Lung (tissue), 12 donors: ENCODE data around the gene PCDHGC5. TPM values are rescaled to one million over a fixed set of nuclear protein-coding genes. Genes with fewer than 3 reads are reported as not detected.

ENCODE experiments used
- ATAC-seq: fragments of 200-7000 bp; cut with Tn5 transposase; one replicate; pipeline ENCODE4 v1.9.1; 2020; ENCODE audit warnings: moderate number of reproducible peaks; ENCODE audit not compliant: insufficient read depth, low FRiP score
- DNase-seq, 3 donors: peaks; one replicate each; pipeline ENCODE4 v3.0.0-alpha.2; 2013 to 2017
- H3K27ac ChIP-seq, 2 donors: one replicate each; pipeline ENCODE4 v1.5.1; 2013; ENCODE audit warnings: mild to moderate bottlenecking in 2 of 2, moderate library complexity in 2 of 2, control low read depth in 1 of 2, inconsistent platforms in 1 of 2, low read depth in 1 of 2, low read length in 1 of 2
- H3K27me3 ChIP-seq, 3 donors: one replicate each; pipeline ENCODE4 v1.5.1; 2013; ENCODE audit warnings: low read length in 2 of 3; ENCODE audit not compliant: control insufficient read depth in 3 of 3, insufficient read depth in 3 of 3
- H3K36me3 ChIP-seq, 4 donors: one replicate each; pipeline ENCODE4 v1.5.1; 2013; ENCODE audit warnings: low read length in 4 of 4, mild to moderate bottlenecking in 1 of 4, moderate library complexity in 1 of 4; ENCODE audit not compliant: control insufficient read depth in 4 of 4, insufficient read depth in 4 of 4
- H3K4me1 ChIP-seq, 5 donors: one replicate each; pipeline ENCODE4 v1.5.1; 2013; ENCODE audit warnings: low read length in 5 of 5, mild to moderate bottlenecking in 2 of 5, moderate library complexity in 1 of 5; ENCODE audit not compliant: control insufficient read depth in 5 of 5, insufficient read depth in 5 of 5
- H3K4me3 ChIP-seq: one replicate; pipeline ENCODE4 v1.5.1; 2013; ENCODE audit warnings: mild to moderate bottlenecking, control low read depth, moderate library complexity
- H3K9ac ChIP-seq, 2 donors: one replicate each; pipeline ENCODE4 v1.5.1; 2013; ENCODE audit warnings: low read length in 2 of 2, control low read depth in 1 of 2; ENCODE audit not compliant: insufficient read depth in 1 of 2
- H3K9me3 ChIP-seq, 4 donors: one replicate each; pipeline ENCODE4 v1.5.1; 2013; ENCODE audit warnings: low read length in 3 of 4, mild to moderate bottlenecking in 1 of 4, moderate library complexity in 1 of 4; ENCODE audit not compliant: control insufficient read depth in 4 of 4, insufficient read depth in 3 of 4
- CTCF ChIP-seq: IDR thresholded peaks from 2 replicates; pipeline ENCODE4 v1.5.1; 2012; ENCODE audit warnings: mild to moderate bottlenecking; ENCODE audit errors: control extremely low read depth, extremely low read depth
- WGBS, 2 donors: extraction: QIAGEN DNeasy Blood & Tissue Kit; methylation state at CpG; one replicate each; pipeline ENCODE4 v1.1.7; 2013; 5-methylcytosine and 5-hydroxymethylcytosine counted together
- polyA plus RNA-seq, 2 donors: library from polyadenylated mRNA; stranded (reverse); fragments of 200-250 nt; gene quantifications; one replicate each; pipeline ENCODE4 v1.2.1, GENCODE V29; 2013
- total RNA-seq, 2 donors: library from RNA; depleted of rRNA in 1 of 2; stranded (reverse); fragments of >200 nt in 1 of 2; gene quantifications; one replicate each; pipeline ENCODE4 v1.2.1, GENCODE V29; 2014 to 2021
- donor health status: control.
- donor health status: control.
- donor health status: Bipolar disorder and iron deficiency.
- donor health status: healthy.
- donor health status: DM: yes; HTN: yes; CAD: no.

The PCDHGC5 gene
- total and polyA plus RNA-seq, 4 donors, result 0.14 to 5.1 (median 1.5) TPM

DNA sequence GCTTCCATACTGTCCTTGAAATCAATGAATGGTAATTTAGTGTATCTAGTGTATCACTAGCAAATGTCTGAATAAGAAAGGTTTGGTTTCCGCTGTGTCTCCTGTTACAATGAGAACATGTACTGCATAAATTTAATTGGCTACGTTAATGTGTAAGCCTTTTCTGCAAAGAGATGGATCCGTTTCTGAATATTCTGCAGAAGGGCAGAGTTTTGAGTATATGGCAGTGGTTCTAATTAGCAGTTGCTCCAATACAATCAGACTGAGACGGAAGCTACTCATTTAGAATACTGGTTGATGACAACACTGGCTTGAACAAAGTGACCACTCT, 4.6 kb upstream of the PCDHGC5 start:
- Histone ChIP-seq H3K4me3 (no peak overlapping the region), H3K9ac (no peak overlapping the region), H3K27ac (no peak overlapping the region), H3K4me1 (peaks cover 3 to 50% (median 16%) of the 10 kb centered on the region in 5 donors), H3K27me3 (peaks cover 0 to 34% (median 0%) of the 10 kb centered on the region in 3 donors), H3K36me3 (peaks cover 0 to 20% (median 14%) of the 10 kb centered on the region in 4 donors), H3K9me3 (peaks cover 0 to 15% (median 0%) of the 10 kb centered on the region in 4 donors)
- TF ChIP-seq CTCF, result no peak
- ATAC-seq (no peak), DNase-seq (no peak)
- WGBS, 2 donors, result 25 to 29% methylated on average over 4 of the region's 4 CpGs

DNA sequence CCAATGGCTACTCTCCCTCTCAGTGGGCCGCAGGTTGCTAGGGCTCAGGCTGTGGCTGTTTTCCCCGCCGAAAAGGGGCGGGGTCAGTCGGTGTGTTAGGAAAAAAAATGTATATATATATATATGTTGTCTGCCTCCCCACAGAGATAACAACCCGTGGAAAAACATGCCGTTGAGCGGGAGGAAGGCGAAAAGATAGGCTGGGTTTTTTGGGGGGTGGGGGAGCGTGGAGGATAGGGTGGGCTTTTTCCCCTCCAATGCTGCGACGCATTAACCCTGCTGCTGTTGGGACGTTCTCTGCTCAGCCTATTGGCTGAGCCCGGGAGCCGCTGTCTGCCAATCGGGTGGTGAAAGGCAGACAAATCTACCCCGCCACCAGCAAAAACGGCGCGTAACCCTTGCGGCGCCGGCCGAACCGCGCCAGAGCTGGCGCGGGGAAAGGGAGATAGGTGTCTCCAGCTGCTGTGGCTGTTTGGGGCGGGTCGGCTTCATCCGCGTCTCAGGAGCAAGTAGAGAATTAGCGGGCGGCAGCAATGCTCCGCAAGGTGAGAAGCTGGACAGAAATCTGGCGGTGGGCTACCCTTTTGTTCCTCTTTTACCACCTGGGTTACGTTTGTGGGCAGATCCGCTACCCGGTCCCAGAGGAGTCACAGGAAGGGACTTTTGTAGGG, 4.1 kb upstream of the PCDHGC5 start, which contains the start of gene PCDHGC4:
Gene PCDHGC4 (plus strand): TSS at position 390 of the 671 bp plus-strand sequence. CDS start 144 bp downstream, at position 534.
- Histone ChIP-seq H3K9ac (no peak within 1 kb of the TSS), H3K9me3 (peaks cover 0 to 14% (median 0%) of the 10 kb centered on the region in 4 donors), H3K4me3 (no peak within 1 kb of the TSS), H3K27ac (no peak within 1 kb of the TSS), H3K36me3 (peaks cover 0 to 21% (median 14%) of the 10 kb centered on the region in 4 donors), H3K27me3 (peaks cover 0 to 38% (median 0%) of the 10 kb centered on the region in 3 donors), H3K4me1 (peaks cover 3 to 45% (median 16%) of the 10 kb centered on the region in 5 donors)
- WGBS, 2 donors, result 11 to 23% methylated on average over 39 of the region's 39 CpGs
- no peak for TF ChIP-seq CTCF
- peak; percentile 65 to 75 (median 71) for DNase-seq
- ATAC-seq, result no peak

- WGBS, 2 donors, result 50 to 55% methylated on average over 38 of the region's 38 CpGs
- Histone ChIP-seq H3K27me3 (peaks cover 0 to 45% (median 0%) of the 10 kb centered on the region in 3 donors), H3K27ac (no peak overlapping the region), H3K36me3 (peaks cover 0 to 27% (median 16%) of the 10 kb centered on the region in 4 donors), H3K4me3 (no peak overlapping the region), H3K9ac (no peak overlapping the region), H3K4me1 (peaks cover 3 to 39% (median 16%) of the 10 kb centered on the region in 5 donors), H3K9me3 (peaks cover 0 to 14% (median 0%) of the 10 kb centered on the region in 4 donors)
- no peak for ATAC-seq
- DNase-seq, result no peak
- no peak for TF ChIP-seq CTCF
Measured at GRCh38 chr5:141485321-141486055, 3.4 kb upstream of the PCDHGC5 start.
